ENCODE measurements around the gene NOS1. TPM values are rescaled to one million over a fixed set of nuclear protein-coding genes. Genes with fewer than 3 reads are reported as not detected.
"Not testable (repeated sequence)": the region's sequence is repeated elsewhere in the genome, so short reads cannot be mapped to it uniquely, and the experiment has no call there.

NOS1 gene
- polyA plus RNA-seq, 1 donor, result 0.77 TPM

DNA sequence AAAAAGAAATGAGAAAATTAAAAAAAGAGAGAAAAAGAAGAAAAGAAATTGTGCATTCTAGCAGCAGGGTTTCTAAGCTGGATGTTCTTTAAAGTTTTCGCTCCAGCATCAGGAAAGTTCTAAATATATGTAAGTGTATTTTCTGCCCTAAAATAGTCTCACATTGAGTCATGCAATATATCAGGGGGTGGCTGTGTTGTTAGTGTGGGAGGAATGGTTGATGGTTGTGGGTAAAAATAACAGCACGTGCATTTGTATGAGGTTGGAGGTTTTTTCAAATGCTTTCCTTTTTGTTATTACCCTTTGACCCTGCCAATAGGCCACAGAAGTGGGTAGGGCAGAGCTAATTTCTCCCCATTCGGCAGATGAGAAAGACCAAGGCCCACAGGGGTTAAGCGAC, 106.0 kb downstream of the NOS1 start:
- DNase-seq, result no peak

DNA sequence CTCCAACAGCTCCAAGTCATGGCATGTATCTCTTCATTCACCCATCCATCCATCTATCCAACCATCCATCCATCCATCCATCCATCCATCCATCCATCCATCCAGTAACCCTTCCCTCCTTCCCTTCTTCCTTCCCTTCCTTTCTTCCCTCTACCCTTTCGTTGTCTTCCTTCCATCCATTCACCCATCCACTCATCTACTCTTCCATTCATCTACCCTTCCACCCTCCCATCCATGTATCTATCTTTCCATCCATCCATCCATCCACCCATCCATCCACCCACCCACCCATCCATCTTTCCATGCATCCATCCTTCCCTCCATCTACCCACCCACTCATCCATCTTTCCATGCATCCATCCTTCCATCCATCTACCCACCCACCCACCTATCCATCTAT, 117.9 kb downstream of the NOS1 start:
- no peak for DNase-seq

DNA sequence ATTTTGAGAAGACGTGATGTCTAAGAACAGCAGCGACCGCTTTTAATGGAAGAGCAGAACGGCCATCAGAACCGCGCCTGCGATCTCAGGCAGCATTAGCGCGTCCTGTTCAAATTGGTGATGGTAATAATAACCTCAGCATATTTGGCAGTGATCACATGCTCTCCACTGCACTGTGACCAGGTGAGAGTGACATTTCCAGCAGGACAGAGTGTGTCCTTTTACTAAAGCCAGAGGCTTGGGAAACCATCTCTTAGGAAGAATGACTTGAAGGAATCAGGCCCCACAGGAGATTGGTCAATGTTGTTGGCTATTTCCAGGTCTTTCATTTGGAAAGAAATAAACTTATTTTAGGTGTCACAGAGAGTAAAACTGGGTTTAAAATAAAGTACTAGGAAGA, 119.7 kb downstream of the NOS1 start:
- DNase-seq, result no peak

DNA sequence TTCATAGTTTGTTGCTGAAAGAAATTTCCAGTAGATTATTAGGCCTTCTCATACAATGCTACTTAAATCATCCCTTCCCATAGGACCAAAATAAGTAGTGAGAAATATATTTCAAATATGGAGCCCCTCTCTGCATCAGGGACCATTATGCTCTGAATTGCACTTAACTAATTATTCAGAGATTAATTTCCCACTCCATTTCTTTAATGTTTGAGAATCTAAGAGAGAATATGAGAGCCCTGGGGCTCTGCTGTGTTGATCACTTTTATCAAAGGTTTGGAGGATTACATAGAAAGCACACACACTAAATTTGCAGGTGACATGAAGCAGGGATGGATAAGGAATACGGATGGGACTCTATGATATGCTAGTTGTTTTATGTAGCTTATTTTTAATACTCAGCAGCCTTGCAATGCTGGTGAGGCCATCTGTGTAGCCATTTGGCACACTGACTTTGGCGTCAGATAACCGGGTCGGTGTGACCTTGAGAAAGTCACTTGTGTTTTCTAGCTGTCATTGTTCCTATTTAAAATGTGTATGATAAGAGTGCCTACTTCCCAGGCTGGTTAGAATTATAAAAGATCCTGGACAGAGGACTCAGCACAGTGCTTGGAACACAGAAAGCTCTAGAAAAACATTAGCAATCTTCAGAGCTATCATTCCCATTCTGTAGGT, 121.2 kb downstream of the NOS1 start:
- no peak for DNase-seq

DNA sequence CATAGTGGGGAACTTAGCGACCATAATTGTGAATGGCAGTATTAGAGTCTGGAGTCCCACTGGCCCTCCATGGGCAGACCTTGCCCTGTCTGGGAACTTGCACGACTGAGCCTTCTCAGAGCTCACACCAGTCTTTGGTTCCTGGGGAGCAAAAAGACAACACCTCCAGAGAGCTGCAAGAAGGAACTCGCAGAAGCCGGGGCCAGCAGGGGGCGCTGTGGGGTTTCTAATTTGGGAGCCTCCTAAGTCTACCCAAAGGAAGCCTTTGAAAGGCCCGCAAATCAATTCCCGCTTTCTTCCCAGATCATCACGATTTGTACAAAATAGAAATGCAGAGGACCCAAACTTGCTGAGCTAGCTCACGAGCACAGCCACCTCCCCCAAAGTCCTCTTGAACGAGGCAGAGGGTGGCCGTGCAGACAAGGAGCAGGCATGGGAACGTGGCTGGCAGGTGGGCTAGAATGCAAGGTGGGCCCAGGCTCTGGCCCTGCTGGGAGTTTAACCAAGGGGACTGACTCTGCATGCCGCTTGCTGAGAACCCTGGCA, 124.9 kb downstream of the NOS1 start:
- DNase-seq, result peak; percentile 62

DNA sequence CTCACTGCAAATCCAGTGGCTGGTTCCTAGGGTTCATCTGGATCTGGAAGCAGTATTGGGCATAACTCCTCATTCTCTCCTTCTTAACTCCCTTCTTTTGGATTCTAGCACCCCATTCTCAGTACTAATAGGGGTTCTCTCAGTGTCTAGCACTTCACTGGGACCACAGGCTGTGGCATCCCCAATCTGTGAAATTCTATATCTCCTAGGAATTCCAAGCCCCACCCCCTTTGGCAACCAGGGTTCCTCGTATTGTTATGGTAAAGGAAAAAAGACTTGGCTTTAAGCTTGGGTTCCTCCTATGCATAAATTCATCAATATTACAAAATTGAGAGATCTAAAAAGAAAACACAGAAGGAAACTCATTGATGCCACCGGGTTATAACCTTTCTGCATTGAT, 126.2 kb downstream of the NOS1 start:
- no peak for DNase-seq

DNA sequence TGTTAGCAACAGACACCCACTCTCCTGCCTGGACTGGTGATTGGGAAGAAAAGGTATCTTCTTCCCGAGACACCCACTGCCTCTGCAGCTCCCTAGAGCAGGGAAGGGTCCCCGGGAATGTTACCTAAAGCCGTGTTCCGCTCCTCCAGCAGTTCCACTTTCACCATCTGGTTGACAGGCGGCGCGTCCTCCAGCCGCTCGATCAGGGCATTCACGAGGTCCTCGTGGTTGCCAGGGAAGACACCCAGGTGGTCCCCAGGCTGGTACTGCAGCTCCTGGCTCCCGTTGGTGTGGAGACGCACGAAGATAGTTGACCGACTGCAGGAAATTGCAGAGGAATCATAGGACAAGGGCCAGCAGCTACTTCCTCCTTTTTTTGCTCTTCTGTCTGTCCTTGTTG, 127.0 kb downstream of the NOS1 start:
- no peak for DNase-seq

DNA sequence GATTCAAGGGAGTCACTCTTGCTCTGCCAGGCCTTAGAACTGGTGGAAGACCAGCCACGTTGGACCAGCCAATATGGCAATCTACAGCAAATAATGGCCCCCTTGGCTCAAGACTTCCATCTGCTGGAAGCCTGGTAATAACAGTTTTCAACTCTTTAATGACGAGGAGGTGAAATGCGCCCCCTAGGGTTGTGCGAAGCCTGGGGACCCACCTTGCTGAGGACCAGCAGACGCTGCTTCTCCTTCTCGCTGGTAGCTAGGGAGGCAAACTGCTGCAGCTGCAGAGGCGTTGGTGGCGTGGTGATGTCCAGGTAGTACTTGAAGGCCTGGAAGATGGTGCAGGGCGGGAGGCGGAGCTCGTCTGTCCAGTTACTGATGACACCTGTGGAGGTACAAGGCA, 129.7 kb downstream of the NOS1 start:
- DNase-seq, result no peak

DNA sequence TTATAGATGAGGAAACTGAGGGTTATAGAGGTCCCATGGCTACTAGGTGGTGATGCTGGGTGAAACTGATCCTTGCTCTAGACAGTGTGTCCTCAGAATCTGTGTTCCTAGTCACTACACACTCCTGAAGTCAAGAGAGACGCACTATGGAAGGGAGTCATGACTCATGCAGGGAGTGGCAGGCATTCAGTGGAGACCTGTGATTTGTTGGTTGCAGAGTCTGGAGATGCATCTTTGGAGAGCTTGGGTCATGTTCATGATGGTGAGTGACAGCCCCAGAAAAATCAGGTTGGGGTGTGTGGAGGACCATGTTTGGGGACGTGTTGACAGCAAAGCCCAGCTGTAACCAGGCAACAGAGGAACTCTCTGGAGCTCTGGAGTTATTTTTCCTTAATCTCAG, 133.2 kb downstream of the NOS1 start:
- no peak for DNase-seq

DNA sequence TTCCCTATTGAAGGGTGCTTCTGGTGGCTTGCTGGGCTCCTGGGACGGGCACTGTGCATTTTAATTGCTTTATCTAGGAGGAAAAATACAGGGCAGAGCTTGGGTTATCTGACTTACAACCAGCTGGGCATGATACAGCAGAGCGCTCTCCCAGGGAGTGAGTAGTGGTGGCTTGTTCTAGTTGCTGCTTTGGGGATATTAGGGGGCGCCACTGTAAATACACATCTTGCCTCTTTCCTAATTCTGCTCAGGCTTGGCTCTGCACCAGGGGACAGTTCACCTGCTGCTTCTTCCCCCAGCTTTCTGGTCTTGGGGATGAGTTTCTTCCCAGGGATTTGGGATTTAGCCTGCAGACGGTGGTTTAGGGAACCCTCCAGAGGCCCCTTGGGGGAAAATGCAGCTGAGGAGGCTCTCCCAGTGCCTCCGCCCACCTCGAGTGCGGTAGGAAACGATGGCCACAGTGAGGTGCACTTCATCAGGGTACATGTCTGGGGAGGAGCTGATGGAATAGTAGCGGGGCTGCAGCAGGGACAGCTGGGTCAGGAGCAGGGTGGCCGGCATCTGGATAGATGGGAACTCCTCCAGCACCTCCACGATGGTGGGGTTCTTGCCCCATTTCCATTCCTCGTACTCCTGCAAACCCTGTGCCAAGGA, 134.3 kb downstream of the NOS1 start:
- DNase-seq, result no peak

DNA sequence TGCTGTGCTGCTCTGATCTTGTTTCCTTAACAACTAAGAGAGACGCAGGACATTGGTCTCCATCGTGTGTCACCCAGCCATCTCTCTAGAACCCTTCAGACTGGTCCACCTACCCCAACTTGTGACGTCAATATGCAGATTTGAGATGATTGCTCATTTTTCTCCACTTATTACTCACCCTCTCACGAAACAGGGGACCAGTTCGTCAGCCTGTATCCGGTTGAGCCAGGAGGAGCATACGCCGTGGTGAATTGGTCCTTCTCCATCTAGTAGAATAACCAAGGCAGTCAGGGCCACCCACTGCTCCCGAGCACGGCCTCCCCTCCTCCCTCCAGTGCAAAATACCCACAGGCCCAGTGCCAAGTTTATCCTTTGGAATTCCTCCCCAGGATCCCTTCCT, 134.9 kb downstream of the NOS1 start:
- DNase-seq, result no peak

DNA sequence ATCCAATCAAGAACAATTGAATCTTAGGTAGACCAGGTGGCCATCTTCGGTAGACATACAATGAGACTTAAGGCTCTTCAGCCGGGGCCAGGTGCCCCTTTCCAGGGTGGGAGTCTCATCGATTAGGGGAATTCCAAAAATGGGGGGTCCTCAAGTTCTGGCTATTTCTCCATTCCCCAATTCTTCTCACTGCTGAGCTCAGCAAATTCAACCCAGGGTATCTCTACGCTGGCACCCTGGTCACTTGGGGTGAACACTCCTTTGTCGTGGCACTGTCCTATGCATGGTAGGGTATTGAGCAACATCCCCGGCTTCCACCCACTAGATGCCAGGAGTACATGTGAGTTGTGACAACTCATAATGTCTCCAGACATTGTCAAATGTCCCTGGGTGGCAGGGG, 136.2 kb downstream of the NOS1 start:
- no peak for DNase-seq

DNA sequence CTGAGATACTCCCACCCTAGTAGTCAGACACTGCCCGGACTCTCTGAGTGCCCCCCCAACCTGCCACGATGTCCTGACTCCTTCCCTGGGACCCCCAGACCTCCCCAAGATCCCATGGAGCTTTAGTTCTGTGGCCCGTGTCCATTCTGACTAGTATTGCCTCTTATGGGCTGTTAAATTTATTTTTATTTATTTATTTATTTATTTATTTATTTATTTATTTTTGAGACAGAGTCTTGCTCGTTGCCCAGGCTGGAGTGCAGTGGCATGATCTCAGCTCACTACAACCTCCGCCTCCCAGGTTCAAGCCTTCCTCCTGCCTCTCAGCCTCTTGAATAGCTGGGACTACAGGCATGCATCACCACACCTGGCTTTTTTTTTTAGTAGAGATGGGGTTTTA, 140.5 kb downstream of the NOS1 start:
- DNase-seq, result not testable (repeated sequence)

DNA sequence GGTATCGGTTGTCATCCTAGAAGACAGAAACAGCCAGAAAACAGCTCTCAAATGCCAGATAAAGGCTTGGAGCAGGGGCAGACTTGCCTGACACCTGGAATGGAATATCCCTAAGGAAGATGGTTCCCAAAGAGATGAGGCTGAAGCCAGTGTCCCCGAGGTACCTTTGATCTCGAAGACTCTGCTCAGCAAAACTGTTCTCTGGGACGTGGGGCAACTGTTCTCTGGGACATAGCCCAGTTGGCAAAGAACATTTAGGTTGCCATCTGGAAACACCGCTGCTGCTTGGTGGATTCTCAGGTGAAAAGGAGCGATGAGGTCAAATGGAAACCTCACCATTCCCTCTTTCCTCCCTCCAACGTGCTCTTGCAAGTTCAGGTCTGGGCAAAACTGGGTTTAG, 143.3 kb downstream of the NOS1 start:
- DNase-seq, result no peak

DNA sequence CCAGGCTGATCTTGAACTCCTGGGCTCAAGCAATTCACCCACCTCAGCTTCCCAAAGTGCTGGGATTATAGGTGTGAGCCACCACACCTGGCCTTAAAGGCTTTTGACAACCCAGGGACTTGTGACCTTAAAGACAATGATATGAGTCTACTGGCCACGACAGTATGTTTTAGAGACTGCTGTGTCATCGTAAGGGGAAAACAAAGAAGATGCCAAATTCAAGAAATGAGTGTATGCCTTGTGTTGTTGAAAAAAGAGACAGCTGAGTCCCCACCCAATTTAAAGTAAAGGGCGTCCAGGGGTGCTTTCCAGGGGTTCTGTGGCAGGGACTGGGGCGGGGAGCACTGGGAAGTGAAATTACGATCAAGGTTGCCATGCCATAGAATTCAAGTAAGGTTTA, 144.7 kb downstream of the NOS1 start:
- no peak for DNase-seq

DNA sequence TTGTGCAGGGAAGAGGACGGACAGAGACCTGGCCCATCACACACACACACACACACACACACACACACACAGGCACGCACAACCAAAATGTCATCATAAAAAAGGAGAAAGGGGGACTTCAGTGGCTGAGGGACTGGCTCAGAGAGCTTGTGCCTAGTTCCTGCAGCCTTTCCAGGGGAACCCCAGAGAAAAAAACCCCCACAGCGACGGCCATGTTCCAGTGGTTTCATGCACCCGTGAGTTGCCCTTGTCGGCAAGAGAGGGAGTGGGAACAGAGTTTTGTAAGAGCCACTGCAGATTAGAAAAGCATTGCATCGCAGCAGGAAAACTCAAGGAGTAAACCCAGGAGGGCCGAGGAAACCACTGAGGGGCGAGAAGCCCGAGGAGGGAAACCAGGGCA, 146.6 kb downstream of the NOS1 start:
- no peak for DNase-seq

DNA sequence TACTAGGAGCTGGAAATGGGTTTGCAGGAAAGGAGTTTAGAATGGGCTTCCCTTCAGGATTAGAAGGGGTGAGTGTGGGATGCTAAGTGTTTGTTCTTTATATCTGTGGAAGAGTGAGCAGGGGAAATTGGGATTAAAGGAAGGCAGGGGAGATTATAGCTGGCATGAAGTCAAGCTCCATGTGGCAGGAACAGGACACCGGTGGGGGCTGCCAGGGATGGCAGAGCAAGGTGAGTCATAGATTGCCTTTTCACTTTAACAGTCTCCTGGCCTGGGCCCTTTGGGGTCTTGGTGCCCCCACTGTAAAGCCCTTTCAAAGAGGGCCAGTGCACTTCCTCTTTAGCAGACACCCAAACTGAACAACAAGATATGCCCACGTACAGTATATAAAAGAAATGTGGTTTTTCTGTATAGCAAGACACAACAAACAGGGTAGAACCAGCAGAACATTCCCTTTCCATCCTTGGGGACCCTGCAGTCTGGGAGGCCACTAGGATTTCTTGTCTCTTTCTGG, 148.1 kb downstream of the NOS1 start:
- DNase-seq, result no peak

DNA sequence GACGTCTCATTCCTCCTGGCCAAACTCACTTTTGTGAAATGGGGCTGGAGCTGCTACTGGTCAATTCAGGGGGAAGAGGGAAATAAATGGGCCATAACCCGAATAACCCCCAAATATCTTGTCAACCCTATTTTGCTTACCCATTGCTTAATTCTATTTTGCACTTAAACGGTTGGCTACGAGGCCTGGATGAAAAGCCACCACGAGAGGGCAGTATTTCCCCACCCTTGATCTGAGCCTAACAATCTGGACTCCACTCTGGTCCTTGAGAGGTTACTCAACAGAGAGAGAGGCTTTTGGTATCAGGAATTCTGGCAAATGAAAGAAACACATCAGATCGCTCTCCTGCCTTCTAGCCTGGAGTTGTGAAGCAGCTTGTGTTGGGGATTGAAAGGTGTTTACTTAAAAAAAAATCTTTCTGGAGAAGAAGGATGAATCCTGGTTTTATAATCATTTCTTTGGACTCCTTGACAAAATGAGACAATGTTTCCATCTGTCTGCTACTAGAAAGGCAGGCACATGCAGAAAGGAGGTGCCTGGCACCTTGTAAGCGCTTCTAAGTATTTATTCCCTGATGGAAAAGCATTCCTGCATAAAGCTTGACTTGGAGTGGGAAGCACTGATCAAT, 148.7 kb downstream of the NOS1 start:
- DNase-seq, result peak; percentile 83

DNA sequence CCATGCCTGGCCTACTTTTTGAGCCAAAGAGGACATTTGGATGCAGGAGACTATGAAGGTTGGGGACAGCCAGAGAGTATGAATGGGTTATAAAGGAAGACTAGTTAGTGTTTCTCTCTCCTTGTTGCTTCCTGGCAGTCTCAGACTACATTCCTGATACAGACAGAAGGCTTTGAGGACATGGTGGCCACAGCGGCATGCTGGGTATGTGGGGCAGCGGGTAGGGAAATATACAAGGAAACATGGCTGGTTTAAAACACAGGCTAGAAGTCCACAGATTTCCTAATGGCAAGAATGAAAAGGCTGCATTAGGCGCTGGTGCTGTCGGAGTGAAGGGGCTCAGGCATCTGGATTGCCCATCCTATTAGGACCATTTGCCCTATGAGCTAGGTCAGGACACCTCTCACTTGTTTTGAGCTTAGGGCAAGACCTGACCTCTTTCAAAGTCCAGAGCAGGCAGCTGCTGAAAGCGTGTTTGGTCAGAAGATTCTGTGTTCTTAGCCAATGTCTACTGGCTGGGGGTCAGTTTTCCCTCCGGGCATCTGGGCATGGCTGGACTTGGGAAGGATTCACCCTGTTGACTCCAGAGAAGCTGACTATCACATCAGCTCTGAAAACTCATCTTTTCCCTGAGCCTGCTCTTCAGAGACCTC, 151.0 kb downstream of the NOS1 start:
- DNase-seq, result no peak

DNA sequence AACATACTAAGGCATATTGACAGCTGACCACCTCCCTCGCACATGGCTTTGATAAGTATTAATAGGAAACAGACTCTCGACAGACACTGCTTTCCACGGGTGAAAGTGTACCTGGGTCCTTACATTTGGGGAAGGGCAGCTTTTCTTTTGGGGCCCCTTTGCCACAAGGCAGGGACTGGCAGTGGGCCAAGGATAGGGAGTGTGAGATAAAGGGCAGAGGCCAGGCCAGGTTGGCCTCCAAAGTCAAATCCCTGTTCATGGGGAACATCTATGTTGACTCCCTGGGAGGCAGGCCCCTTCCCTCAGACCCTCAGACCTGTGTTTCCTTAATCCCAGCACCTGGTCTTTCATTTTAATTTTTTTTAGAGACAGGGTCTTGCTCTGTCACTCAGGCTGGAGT, 151.8 kb downstream of the NOS1 start:
- DNase-seq, result no peak

DNA sequence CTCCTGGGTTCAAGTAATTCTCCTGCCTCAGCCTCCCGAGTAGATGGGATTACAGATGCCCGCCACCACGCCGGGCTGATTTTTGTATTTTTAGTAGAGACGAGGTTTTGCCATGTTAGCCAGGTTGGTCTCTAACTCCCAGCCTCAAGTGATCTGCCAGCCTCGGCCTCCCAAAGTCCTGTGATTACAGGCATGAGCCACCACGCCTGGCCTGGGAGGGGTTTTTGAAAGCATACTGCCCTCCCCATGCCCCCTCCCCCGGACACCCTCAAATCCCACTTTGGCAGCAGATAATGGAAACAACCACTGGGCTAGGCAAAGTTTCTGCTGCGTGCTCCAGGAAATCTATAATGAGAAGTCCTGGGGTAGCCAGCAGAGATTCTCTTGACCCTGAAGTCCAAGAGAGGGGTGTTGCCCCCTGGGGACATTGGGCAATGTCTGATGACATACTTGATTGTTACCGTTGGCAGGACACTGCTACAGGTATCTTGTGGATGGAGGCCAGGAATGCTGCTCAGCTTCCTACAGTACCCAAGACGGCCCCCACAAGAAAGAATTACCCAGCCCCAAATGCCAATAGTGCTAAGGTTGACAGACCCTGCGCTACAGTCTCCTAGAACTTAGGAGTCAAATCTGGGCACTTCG, 152.5 kb downstream of the NOS1 start:
- no peak for DNase-seq

DNA sequence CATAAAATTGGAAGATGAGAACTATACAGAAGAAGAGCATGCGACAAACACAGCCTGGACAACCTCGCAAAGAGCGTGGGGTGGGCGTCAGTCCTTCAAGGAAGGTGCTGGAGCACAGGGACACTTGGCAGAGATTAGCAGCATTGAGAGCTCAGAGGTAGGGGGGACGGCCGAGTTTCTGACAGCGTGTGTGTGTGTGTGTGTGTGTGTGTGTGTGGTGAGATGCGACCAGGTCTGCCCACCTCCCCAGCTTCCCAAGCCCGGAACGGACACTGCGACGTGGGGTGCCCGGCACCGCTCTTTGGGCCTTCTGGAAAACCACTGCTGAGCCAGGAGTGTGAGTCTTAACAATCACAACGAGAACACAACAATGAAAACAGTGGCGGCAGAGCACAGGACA, 153.2 kb downstream of the NOS1 start:
- DNase-seq, result no peak

DNA sequence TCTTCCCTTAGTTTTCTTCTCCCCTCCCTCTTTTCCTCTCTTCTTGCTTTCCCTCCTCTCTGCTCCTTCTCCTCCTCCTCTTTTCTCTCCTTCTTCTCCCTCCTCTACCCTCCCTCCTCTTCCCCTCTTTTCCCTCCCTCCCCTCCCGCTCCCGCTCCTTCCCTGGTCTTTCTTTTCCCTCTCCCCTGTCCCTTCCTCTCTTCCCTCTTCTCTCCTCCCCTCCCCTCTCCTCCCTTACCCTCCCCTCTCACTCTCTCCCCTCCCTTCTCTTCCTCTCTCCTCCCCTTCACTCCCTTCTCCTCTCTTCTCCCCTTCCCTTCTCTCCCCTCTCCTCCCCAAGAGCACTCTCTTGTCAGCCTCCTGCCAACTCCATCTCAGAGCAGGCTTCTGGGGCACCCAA, 153.8 kb downstream of the NOS1 start:
- no peak for DNase-seq
